ENCODE results near the gene TLE3. TPM values are rescaled to one million over a fixed set of nuclear protein-coding genes. Genes with fewer than 3 reads are reported as not detected.

The TLE3 gene
- polyA plus RNA-seq, 1 of the 3 experiments (the other 2 are of a cell fraction): 14.7 TPM

GRCh38 chr15:70032509-70032908, 65.2 kb downstream of the TLE3 start:
- H2AFZ ChIP-seq (ENCODE audit: low read depth): no peak overlapping the region
- CTCF ChIA-PET: interaction anchor here (1.0 kb wide), 2 partner anchors 12 to 65 kb away, joined by 4 to 5 read pairs; partner anchors contain the start of gene TLE3
- POLR2A ChIA-PET: interaction anchor here (0.5 kb wide), 1 partner anchor 177 kb away, joined by 4 read pairs; no protein-coding TSS in a partner anchor
- H3K27ac ChIP-seq (ENCODE audit: low read depth in 2 of 2, low read length in 1 of 2): no peak overlapping the region
- H3K9ac ChIP-seq: no peak overlapping the region
- H4K20me1 ChIP-seq (ENCODE audit: insufficient read depth): no peaks in the 10 kb centered on the region
- no peak for DNase-seq
- H3K4me3 ChIP-seq (ENCODE audit: low read depth in 2 of 2, low read length in 1 of 2): no peak overlapping the region
- H3K9me3 ChIP-seq: no peaks in the 10 kb centered on the region
- TF ChIP-seq EP300 (IDR thresholded peaks at IDR 0.05; ENCODE audit: borderline replicate concordance in 1 of 2, low read depth in 1 of 2, low read length in 1 of 2) (no peak), REST (IDR thresholded peaks at IDR 0.05; ENCODE audit: low read depth, low read length) (no peak), CHD2 (IDR thresholded peaks at IDR 0.05; ENCODE audit: low read length, partially characterized antibody) (no peak), CTCF (IDR thresholded peaks at IDR 0.05) (no peak), MXI1 (IDR thresholded peaks at IDR 0.05; ENCODE audit: low read depth, low read length) (no peak), FOXJ3 (CRISPR knock-in tag; IDR thresholded peaks at IDR 0.05) (no peak)
- no peaks in the 10 kb centered on the region for H3K9me2 ChIP-seq
- H3K27me3 ChIP-seq (ENCODE audit: insufficient read depth): peaks cover 25% of the 10 kb centered on the region
- no peaks in the 10 kb centered on the region for H3F3A ChIP-seq (replicated peaks; ENCODE audit: insufficient read depth)
- no peaks in the 10 kb centered on the region for H3K79me2 ChIP-seq (ENCODE audit: insufficient read depth)
- no peaks in the 10 kb centered on the region for H3K36me3 ChIP-seq (replicated peaks in 1 of 2; ENCODE audit: control insufficient read depth in 1 of 2, insufficient read depth in 2 of 2, low read length in 1 of 2)
- peaks cover 8 to 25% of the 10 kb centered on the region in 2 experiments; a peak in 2 of 4 replicates for H3K4me1 ChIP-seq (ENCODE audit: control insufficient read depth in 1 of 2, insufficient read depth in 2 of 2, low read depth in 1 of 2, low read length in 1 of 2)
- 62% methylated on average over 2 of the region's 2 CpGs for WGBS (ENCODE audit: low lambda C conversion rate)
- H3K4me2 ChIP-seq: no peak overlapping the region

DNA sequence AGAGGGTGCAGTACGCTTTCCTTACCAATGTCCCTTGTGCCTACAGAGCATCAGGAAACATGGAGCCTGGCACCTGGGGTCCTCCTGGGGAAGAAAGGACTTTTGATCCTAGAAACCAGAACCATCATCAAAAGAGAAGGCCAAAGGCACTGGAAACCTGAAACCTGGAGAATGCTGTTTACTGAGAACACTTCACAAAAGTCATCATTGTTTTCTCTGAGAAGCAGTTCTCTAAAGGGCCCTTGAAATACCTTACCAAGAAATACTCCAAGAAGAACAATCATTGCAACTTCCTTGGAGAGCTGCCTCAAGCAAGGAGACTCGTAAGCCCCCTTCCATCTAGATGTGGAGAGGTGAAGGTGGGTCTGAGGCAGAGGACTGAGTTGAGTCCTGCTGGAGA, 66.0 kb downstream of the TLE3 start:
- no peak overlapping the region for H3K9ac ChIP-seq
- WGBS (ENCODE audit: low lambda C conversion rate): 70% methylated on average over 2 of the region's 2 CpGs
- TF ChIP-seq, protein P1, sequence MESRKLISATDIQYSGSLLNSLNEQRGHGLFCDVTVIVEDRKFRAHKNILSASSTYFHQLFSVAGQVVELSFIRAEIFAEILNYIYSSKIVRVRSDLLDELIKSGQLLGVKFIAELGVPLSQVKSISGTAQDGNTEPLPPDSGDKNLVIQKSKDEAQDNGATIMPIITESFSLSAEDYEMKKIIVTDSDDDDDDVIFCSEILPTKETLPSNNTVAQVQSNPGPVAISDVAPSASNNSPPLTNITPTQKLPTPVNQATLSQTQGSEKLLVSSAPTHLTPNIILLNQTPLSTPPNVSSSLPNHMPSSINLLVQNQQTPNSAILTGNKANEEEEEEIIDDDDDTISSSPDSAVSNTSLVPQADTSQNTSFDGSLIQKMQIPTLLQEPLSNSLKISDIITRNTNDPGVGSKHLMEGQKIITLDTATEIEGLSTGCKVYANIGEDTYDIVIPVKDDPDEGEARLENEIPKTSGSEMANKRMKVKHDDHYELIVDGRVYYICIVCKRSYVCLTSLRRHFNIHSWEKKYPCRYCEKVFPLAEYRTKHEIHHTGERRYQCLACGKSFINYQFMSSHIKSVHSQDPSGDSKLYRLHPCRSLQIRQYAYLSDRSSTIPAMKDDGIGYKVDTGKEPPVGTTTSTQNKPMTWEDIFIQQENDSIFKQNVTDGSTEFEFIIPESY (IDR thresholded peaks at IDR 0.05; ENCODE audit: borderline replicate concordance, low read depth): no peak
- TF ChIP-seq POLR2AphosphoS5 (IDR thresholded peaks at IDR 0.05; ENCODE audit: low read depth, low read length) (no peak), JUND (IDR thresholded peaks at IDR 0.05) (no peak), USF2 (IDR thresholded peaks at IDR 0.05; ENCODE audit: borderline replicate concordance, low read depth, low read length) (no peak), RAD21 (IDR thresholded peaks at IDR 0.05; ENCODE audit: low read length) (no peak)
- no peak overlapping the region for H3K4me2 ChIP-seq
- peaks cover 8 to 25% of the 10 kb centered on the region in 2 experiments; a peak in 2 of 4 replicates for H3K4me1 ChIP-seq (ENCODE audit: control insufficient read depth in 1 of 2, insufficient read depth in 2 of 2, low read depth in 1 of 2, low read length in 1 of 2)
- H3K36me3 ChIP-seq (replicated peaks in 1 of 2; ENCODE audit: control insufficient read depth in 1 of 2, insufficient read depth in 2 of 2, low read length in 1 of 2): no peaks in the 10 kb centered on the region
- no peak overlapping the region for H3K27ac ChIP-seq (ENCODE audit: low read depth in 2 of 2, low read length in 1 of 2)
- no peak overlapping the region for H2AFZ ChIP-seq (ENCODE audit: low read depth)
- no peak for DNase-seq
- CTCF ChIA-PET: interaction anchor here (1.0 to 1.1 kb wide), 3 partner anchors 11 to 66 kb away, joined by 3 to 5 read pairs (median 4); partner anchors contain the start of gene TLE3
- POLR2A ChIA-PET: interaction anchor here (0.5 kb wide), 1 partner anchor 177 kb away, joined by 4 read pairs; no protein-coding TSS in a partner anchor
- no peaks in the 10 kb centered on the region for H3F3A ChIP-seq (replicated peaks; ENCODE audit: insufficient read depth)
- H3K4me3 ChIP-seq (ENCODE audit: low read depth in 2 of 2, low read length in 1 of 2): no peak overlapping the region
- no peaks in the 10 kb centered on the region for H3K9me2 ChIP-seq
- H4K20me1 ChIP-seq (ENCODE audit: insufficient read depth): no peaks in the 10 kb centered on the region
- no peaks in the 10 kb centered on the region for H3K9me3 ChIP-seq
- no peaks in the 10 kb centered on the region for H3K79me2 ChIP-seq (ENCODE audit: insufficient read depth)
- H3K27me3 ChIP-seq (ENCODE audit: insufficient read depth): peaks cover 25% of the 10 kb centered on the region
